ENCODE data around the gene NPPB.

The NPPB gene

DNA sequence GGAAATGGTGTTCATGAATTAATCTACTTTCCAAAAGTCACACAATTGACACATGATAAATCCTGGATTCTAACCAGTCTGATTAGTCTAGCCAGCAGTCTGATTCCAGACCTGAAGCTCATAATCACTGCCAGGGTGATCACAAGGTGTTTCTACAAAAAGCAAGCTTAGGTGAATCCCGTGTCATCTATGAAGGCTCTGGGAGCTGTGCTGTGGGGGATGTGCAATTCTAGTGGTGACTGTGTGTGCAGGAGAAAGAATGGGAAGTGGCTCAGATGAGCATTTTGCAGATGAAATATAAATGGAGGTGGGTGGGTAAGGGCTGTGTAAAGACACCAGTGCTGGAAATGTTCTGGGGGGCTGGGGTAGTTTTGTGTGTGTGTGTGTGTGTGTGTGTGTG lies 1.8 kb upstream of the NPPB start:
- TF ChIP-seq CTCF (IDR thresholded peaks at IDR 0.05; ENCODE audit: insufficient read depth, missing control alignments) = no peak
- no peak for FAIRE-seq
- no peak for DNase-seq (ENCODE audit: insufficient read length, low spot score)

DNA sequence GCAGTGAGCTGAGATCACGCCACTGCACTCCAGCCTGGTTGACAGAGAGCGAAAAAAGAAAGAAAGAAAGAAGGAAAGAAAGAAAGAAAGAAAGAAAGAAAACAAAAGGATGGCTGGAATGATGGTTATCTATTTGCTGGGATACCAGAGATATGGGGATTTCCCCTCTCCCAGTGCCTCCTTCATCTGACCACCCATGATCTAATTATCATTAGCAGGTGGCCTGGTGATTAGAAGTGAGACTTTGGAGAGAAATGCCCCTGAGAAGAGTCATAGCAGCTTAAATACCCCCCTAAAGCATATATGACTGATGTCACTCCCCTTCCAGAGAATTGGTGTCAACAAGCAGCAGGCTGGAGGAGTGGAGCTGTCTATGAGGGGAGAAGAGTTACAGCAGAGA lies 1.3 kb upstream of the NPPB start:
- DNase-seq (ENCODE audit: insufficient read length, low spot score) (no peak), FAIRE-seq (no peak)
- TF ChIP-seq CTCF (IDR thresholded peaks at IDR 0.05; ENCODE audit: insufficient read depth, missing control alignments) = no peak

DNA sequence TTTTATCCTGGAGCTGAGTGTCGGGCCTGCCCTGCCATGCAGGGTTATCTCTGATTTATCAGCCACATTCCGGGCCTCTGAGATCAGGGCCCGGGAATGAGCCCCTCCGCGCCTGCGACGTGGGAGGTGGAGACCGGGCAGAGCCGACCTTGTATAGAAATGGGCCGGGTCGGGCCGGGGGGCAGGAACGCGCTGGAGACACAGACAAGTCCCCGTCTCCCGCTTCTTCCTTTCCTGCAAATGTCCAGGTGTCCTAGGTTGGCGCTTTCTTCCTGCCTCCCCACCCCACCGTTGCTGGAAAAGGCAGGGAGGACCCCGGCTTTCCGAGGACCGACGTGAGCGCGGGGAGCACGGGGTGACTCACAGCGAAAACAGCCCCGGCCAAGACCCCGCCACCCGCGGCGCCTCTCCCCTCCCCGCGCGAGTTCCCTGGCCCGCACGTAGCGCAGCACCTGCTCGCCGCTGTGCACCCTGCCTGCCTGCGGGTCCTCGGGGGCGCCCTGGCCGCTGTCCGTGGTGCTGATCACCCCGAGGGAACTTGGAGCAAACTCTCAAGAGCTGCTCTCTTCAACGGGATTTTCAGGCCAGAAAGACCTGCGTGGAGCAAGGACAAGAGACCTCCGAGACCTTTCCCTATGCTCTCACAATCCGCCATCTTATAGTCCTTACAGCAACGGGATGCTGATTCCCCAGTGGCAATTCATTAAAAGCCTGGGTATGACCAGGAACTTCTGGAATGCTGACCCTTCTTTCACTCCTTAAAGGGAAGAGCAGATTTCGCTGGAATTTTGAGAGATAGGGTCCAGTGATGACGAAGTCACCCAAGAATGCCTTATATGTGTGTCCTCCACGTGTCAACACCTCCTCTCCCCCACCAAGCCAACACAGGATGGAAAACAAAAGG lies 475 bp upstream of the NPPB start:
- no peak for TF ChIP-seq CTCF (IDR thresholded peaks at IDR 0.05; ENCODE audit: insufficient read depth, missing control alignments)
- FAIRE-seq (no peak), DNase-seq (ENCODE audit: insufficient read length, low spot score) (no peak)

GRCh38 chr1:11858158-11858557 lies 587 bp downstream of the NPPB start:
- DNase-seq (ENCODE audit: insufficient read length, low spot score) (no peak), FAIRE-seq (no peak)
- TF ChIP-seq CTCF (IDR thresholded peaks at IDR 0.05; ENCODE audit: insufficient read depth, missing control alignments) = no peak

DNA sequence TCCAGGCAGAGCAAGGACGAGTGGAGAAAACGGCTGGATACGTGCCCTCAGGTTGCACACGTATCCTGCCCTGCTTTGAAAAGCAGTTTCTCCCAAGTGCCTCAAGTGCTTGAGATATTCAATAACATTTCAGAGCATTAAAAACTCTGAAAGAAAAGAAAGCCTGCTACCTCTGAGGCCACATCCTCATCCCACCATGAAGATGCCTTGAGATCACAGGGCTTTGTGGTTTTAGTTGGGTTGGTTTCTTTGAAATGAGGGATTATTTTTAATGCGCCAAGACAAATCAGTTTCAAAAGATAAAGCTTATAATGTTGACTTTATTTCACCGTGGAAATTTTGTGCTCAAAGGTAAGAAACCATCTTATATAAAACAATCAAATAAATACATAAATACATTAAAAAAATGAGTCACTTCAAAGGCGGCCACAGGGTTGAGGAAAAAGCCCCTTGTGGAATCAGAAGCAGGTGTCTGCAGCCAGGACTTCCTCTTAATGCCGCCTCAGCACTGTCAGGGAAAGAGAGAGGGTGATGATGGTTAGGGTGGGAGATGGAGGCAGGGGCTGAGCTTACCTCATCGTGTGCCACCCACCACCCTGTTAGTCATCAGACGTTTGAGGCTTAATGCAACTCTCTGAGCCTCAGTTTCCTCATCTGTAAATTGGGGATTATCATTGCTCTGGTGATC lies 1.4 kb downstream of the NPPB start:
- DNase-seq (ENCODE audit: insufficient read length, low spot score) (no peak), FAIRE-seq (no peak)
- TF ChIP-seq CTCF (IDR thresholded peaks at IDR 0.05; ENCODE audit: insufficient read depth, missing control alignments) = no peak

DNA sequence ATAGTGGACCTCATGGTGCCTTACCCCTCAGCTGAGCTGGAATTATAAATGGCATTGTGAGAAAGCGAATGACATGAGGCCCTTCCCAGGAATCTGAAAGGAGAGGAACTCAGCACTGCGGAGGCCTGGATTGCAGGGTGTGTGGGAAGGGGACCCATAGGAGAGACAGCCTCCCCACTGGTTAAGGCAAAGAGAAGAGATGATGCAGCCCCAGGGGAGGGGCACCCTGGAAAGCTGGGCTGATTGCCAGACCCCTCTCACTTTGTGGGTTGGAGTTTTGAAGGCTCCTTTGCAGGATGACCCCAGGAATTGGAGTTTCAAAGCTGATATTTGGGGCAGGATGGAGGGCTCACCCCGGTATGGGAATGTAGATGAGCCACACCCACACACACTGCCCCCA lies 2.0 kb downstream of the NPPB start:
- no peak for FAIRE-seq
- no peak for DNase-seq (ENCODE audit: insufficient read length, low spot score)
- no peak for TF ChIP-seq CTCF (IDR thresholded peaks at IDR 0.05; ENCODE audit: insufficient read depth, missing control alignments)

GRCh38 chr1:11855430-11855829 lies 3.3 kb downstream of the NPPB start:
- no peak for TF ChIP-seq CTCF (IDR thresholded peaks at IDR 0.05; ENCODE audit: insufficient read depth, missing control alignments)
- no peak for FAIRE-seq
- no peak for DNase-seq (ENCODE audit: insufficient read length, low spot score)

Data from D721Med (cell line).